GM10847 (cell line): Measurements from ENCODE around the gene RAD52.

ENCODE experiments used
- POLR2A ChIP-seq: IDR thresholded peaks from 2 replicates; pipeline ENCODE4 v1.6.1; 2011; ENCODE audit not compliant: insufficient read length; ENCODE audit errors: extremely low read depth

The RAD52 gene

DNA sequence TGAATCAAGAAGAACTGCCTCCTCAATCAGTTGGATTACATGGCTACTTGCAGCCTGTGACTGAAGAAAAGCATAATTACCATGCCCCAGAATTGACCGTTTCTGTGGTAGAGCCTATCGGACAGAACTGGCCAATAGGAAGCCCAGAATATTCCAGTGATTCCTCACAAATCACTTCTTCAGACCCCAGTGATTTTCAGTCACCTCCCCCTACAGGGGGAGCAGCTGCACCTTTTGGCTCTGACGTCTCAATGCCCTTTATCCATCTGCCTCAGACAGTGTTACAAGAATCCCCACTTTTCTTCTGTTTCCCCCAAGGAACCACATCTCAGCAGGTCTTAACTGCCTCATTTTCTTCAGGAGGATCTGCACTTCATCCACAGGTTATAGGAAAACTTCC is 80.8 kb downstream of the RAD52 start:
- TF ChIP-seq POLR2A, result no peak

DNA sequence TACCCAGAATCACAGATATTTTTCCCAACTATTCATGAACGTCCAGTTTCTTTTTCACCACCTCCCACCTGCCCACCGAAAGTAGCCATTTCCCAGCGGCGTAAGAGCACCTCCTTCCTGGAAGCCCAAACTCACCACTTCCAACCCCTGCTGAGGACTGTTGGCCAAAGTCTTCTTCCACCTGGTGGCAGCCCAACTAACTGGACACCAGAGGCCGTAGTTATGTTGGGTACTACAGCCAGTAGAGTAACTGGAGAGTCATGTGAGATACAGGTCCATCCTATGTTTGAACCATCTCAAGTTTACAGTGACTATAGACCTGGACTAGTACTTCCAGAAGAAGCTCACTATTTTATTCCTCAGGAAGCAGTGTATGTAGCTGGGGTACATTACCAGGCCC is 81.6 kb downstream of the RAD52 start:
- TF ChIP-seq POLR2A, result no peak

DNA sequence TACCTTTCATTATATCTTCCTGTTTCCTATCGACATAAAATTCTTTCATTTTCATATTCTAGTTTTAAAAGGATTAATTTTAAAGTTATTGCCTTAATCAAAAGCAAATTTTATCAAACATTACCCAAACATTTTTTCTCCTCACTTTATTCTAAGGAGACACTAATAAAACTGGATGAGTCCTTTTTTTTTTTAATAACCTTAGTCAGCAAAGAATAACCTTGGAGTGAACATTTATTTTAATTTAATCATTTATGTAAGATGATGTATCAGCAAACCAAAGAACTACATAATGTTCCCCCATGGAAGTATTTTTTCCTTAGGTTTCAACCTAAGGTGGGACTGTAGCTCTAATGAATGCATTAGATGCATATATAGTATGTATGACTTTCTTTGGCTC is 83.9 kb downstream of the RAD52 start:
- no peak for TF ChIP-seq POLR2A

DNA sequence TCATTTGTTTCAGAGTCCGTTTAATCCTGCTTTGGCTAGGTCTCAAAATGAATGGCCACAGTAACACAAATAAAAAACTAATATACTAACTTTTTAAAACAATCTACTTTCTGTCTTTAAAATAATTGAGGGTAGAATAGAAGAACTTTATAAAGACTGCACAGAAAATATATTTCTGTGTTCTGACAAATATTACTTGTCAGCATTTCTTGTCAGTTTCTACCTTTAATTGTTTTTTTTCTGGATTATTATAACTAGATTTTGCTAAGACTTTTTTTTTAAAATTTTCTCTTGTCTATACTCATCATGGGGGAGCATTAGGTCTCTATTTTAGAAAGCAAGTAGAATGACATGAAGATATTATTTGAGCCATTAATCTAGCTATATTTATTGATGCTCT is 86.2 kb downstream of the RAD52 start:
- TF ChIP-seq POLR2A, result no peak

DNA sequence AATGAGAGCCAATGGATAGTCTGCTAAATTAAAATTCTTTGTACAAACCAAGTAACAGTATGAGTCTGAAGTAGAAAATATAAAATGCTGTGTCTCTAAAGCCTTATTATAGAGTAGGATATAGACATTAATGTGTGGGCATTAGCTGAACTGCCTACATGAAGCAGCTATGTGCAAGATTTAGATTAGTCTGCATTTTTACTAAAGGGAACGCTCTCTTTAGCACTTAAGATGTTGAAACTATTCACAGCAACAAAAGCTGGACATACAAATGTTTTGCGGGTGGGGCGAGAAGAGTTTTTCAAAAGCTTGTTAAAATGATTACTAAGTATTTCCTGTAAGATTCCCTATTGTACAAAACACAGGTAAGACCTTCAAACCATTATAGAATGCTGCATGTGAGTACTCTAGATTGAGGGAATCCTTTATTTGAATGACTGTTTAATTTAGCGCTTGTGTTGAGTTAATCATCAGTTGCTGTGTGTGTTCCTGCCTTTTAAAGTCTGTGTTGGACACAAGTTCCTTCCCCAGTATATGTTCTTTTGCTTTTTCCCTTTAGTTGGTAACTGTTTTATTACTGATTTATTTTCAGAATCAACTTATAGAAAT is 87.1 kb downstream of the RAD52 start:
- TF ChIP-seq POLR2A, result no peak
